A204.1 (cell line): ENCODE measurements around the gene XXYLT1.
"Not testable (repeated sequence)": the region's sequence is repeated elsewhere in the genome, so short reads cannot be mapped to it uniquely, and the experiment has no call there.

Experiments
- FAIRE-seq: peaks from 2 replicates; lab custom pipeline; 2012; peaks lifted over from hg19 to GRCh38; lab: Jason Lieb, UNC

XXYLT1 gene

GRCh38 chr3:195207731-195208130 is 63.2 kb downstream of the XXYLT1 start:
- FAIRE-seq = no peak

- no peak for FAIRE-seq
These were observed 63.9 kb downstream of the XXYLT1 start for GRCh38 chr3:195207056-195207455.

GRCh38 chr3:195204360-195205163 is 66.4 kb downstream of the XXYLT1 start:
- no peak for FAIRE-seq

- FAIRE-seq = no peak
These were observed 67.4 kb downstream of the XXYLT1 start for GRCh38 chr3:195203606-195204005.

GRCh38 chr3:195201295-195201694 is 69.7 kb downstream of the XXYLT1 start:
- no peak for FAIRE-seq

GRCh38 chr3:195200010-195200822 is 70.7 kb downstream of the XXYLT1 start:
- no peak for FAIRE-seq

- FAIRE-seq = no peak
These were observed 72.3 kb downstream of the XXYLT1 start for GRCh38 chr3:195198426-195199346.

GRCh38 chr3:195197765-195198425 is 73.1 kb downstream of the XXYLT1 start:
- FAIRE-seq = no peak

- peak; percentile 75 for FAIRE-seq
These were observed 74.7 kb downstream of the XXYLT1 start for GRCh38 chr3:195196266-195196665.

GRCh38 chr3:195195321-195196209 is 75.4 kb downstream of the XXYLT1 start:
- no peak for FAIRE-seq

- no peak for FAIRE-seq
These were observed 76.3 kb downstream of the XXYLT1 start for GRCh38 chr3:195194559-195195206.

GRCh38 chr3:195191580-195191979 is 79.4 kb downstream of the XXYLT1 start:
- no peak for FAIRE-seq

- FAIRE-seq = no peak
These were observed 81.1 kb downstream of the XXYLT1 start for GRCh38 chr3:195189821-195190220.

- no peak for FAIRE-seq
These were observed 82.5 kb downstream of the XXYLT1 start for GRCh38 chr3:195188426-195188927.

- FAIRE-seq = no peak
These were observed 83.1 kb downstream of the XXYLT1 start for GRCh38 chr3:195187609-195188425.

GRCh38 chr3:195186710-195187047 is 84.3 kb downstream of the XXYLT1 start:
- FAIRE-seq = not testable (repeated sequence)

GRCh38 chr3:195186041-195186709 is 84.8 kb downstream of the XXYLT1 start:
- no peak for FAIRE-seq

- no peak for FAIRE-seq
These were observed 85.4 kb downstream of the XXYLT1 start for GRCh38 chr3:195185583-195185982.
